Neural cell (in vitro differentiated cells): ENCODE data around the gene MAPT.

Experiments used
- CTCF ChIP-seq: fragments of 450-650 bp; IDR thresholded peaks from 2 replicates; pipeline ENCODE4 v1.5.1; 2014; ENCODE audit warnings: antibody characterized with exemption, mild to moderate bottlenecking, moderate library complexity; ENCODE audit not compliant: poor library complexity, severe bottlenecking
- EP300 ChIP-seq: fragments of 450-650 bp; conservative IDR thresholded peaks from 2 replicates; pipeline ENCODE4 v1.6.1; 2014; ENCODE audit warnings: antibody characterized with exemption, mild to moderate bottlenecking, moderate library complexity; ENCODE audit not compliant: poor library complexity, severe bottlenecking
- POLR2AphosphoS5 ChIP-seq: IDR thresholded peaks from 2 replicates; pipeline ENCODE4 v1.6.1; 2012

GRCh38 chr17:45847747-45848146, 46.6 kb upstream of the MAPT start:
- no peak for TF ChIP-seq EP300
- TF ChIP-seq CTCF = no peak
- no peak for TF ChIP-seq POLR2AphosphoS5
